ENCODE measurements around the gene SCLY.

Gene SCLY

DNA sequence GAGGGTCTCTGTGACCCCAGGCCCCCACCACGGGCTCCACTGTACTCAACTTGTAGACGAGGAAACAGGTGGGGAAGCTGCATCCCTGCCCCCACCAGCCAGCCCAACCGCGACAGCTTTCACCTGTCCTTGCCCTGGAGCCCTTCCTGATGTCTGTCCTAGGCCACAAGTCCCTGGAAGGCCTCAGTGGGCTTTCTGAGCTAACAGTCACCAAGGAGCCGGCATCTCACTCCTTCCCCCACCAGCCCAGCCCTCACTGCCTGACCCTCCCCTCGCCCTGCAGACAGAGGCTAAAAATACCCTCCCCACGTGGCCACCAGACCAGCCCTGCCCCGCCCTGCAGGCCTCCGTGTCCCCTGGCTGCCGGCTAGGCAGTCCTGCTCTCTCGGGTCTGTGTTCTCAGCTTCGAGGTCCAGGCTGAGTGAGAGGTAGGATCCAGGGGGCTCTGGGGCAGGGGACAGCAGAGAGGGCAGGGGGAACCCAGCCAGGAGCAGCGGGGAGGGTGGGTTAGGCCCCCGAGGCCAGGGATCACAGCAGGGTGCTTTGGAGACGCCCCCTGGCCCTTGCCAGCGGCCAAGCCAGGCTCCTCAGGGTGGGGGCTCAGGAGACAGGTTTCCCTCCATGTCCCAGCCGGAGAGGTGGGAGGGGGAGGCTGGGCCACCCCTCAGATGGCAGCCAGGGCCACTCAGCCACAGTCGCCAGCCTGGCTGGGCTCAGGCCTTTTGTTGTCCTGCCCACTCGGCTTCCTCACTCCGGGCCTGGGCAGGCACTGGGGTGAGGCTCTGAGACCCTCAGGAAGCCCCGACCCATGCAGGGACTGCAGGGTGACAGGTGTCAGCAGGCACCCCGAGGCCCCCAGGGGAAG, 77.8 kb downstream of the SCLY start, which contains the start of gene KLHL30:
KLHL30 (plus strand) TSS at position 338 of the 865 bp plus-strand sequence. CDS start 2,087 bp downstream, outside the sequence.
- TF ChIP-seq, protein P1, sequence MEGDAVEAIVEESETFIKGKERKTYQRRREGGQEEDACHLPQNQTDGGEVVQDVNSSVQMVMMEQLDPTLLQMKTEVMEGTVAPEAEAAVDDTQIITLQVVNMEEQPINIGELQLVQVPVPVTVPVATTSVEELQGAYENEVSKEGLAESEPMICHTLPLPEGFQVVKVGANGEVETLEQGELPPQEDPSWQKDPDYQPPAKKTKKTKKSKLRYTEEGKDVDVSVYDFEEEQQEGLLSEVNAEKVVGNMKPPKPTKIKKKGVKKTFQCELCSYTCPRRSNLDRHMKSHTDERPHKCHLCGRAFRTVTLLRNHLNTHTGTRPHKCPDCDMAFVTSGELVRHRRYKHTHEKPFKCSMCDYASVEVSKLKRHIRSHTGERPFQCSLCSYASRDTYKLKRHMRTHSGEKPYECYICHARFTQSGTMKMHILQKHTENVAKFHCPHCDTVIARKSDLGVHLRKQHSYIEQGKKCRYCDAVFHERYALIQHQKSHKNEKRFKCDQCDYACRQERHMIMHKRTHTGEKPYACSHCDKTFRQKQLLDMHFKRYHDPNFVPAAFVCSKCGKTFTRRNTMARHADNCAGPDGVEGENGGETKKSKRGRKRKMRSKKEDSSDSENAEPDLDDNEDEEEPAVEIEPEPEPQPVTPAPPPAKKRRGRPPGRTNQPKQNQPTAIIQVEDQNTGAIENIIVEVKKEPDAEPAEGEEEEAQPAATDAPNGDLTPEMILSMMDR (IDR thresholded peaks at IDR 0.05; ENCODE audit: low read depth, low read length), result no peak
- H3K4me3 ChIP-seq (ENCODE audit: low read depth, low read length), result no peak within 1 kb of the TSS
- in situ Hi-C loops (cut with HindIII; ENCODE audit: low sequenced_read_pairs), result no loop called here
- no peak for DNase-seq (ENCODE audit: low read depth, low spot score)

DNA sequence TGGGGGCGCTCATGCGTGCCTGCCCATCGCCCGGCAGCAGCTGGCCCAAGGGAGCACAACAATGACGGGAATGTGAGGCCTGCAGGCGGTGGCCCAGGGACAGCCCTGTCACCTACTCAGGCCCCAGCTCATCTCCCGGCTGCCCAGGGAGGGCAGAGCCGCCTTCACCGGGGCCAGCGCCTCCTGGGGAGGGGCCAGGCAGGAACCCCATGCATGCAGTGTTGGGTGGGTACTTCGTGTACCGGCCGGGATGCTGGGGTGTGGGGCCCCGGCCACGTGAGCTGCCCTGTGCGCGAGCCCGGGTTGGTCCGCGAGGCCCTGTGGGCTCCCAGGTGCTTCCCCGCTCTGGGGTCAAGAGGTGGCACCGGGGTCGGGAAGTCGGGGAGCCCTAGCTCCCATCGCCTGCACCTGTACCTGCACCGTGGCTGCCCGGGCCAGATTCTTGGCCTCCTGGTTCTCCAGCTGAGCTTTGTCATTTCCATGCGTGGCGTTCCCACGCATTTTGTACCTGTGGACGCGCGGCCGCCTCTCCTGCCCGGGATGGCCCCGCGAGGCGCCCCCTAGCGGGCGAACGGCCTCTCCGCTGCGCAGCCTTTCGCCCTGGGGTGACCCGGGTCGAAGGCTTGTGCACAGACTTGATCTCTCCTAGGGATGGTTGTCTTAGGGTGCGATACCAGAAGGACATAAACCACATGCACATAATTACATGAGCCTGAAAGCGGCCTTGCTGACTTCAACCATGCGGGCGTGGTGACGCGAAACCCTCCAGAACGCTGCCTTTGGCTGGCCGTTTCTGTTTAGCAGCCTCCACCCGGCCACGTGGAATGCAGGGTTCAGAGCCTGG, 78.6 kb downstream of the SCLY start:
- H3K4me3 ChIP-seq (ENCODE audit: low read depth, low read length), result no peak overlapping the region
- in situ Hi-C loops (cut with HindIII; ENCODE audit: low sequenced_read_pairs), result no loop called here
- TF ChIP-seq, protein P1 (IDR thresholded peaks at IDR 0.05; ENCODE audit: low read depth, low read length), result peak; percentile 59
- no peak for DNase-seq (ENCODE audit: low read depth, low spot score)

DNA sequence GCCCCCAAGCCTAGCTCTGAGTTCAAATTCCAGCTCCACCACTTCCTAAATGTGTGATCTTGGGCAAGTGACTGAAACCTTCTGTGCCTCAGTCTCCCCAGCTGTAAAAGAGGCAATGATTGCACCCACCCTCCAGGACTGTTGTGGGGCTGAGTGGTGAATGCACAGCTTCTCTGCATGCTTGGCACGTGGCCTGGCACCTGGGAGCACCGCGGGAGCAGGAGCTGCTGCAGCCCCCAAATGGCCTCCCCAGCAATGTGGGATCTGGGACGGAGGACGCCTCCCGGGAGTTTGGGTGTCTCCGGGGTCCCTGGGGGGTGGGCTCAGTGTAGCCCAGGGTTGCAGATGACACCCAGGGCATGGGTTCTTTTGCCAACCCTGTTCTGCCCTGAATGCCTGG, 79.2 kb downstream of the SCLY start:
- TF ChIP-seq, protein P1 (IDR thresholded peaks at IDR 0.05; ENCODE audit: low read depth, low read length), result no peak
- in situ Hi-C loops (cut with HindIII; ENCODE audit: low sequenced_read_pairs), result no loop called here
- no peak for DNase-seq (ENCODE audit: low read depth, low spot score)

DNA sequence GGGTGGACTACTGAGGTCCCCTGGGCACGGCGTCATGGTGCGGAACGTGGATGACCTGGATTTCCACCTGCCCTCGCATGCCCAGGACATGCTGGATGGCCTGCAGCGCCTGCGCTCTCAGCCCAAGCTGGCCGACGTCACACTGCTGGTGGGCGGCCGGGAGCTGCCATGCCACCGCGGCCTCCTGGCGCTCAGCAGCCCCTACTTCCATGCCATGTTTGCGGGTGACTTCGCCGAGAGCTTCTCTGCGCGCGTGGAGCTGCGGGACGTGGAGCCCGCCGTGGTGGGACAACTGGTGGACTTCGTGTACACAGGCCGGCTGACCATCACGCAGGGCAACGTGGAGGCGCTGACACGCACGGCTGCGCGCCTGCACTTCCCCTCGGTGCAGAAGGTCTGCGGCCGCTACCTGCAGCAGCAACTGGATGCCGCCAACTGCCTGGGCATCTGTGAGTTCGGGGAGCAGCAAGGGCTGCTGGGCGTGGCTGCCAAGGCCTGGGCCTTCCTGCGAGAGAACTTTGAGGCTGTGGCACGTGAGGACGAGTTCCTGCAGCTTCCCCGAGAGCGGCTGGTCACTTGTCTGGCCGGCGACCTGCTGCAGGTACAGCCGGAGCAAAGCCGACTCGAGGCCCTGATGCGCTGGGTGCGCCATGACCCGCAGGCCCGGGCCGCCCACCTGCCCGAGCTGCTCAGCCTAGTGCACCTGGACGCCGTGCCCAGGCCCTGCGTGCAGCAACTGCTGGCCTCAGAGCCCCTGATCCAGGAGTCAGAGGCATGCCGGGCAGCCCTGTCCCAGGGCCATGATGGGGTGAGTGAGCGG, 80.1 kb downstream of the SCLY start:
- TF ChIP-seq, protein P1 (IDR thresholded peaks at IDR 0.05; ENCODE audit: low read depth, low read length), result no peak
- in situ Hi-C loops (cut with HindIII; ENCODE audit: low sequenced_read_pairs), result no loop called here
- no peak overlapping the region for H3K4me3 ChIP-seq (ENCODE audit: low read depth, low read length)
- no peak for DNase-seq (ENCODE audit: low read depth, low spot score)

More for the DNA sequence above, 79.2 kb downstream of the SCLY start:
- no peak overlapping the region for H3K4me3 ChIP-seq (ENCODE audit: low read depth, low read length)

DNA sequence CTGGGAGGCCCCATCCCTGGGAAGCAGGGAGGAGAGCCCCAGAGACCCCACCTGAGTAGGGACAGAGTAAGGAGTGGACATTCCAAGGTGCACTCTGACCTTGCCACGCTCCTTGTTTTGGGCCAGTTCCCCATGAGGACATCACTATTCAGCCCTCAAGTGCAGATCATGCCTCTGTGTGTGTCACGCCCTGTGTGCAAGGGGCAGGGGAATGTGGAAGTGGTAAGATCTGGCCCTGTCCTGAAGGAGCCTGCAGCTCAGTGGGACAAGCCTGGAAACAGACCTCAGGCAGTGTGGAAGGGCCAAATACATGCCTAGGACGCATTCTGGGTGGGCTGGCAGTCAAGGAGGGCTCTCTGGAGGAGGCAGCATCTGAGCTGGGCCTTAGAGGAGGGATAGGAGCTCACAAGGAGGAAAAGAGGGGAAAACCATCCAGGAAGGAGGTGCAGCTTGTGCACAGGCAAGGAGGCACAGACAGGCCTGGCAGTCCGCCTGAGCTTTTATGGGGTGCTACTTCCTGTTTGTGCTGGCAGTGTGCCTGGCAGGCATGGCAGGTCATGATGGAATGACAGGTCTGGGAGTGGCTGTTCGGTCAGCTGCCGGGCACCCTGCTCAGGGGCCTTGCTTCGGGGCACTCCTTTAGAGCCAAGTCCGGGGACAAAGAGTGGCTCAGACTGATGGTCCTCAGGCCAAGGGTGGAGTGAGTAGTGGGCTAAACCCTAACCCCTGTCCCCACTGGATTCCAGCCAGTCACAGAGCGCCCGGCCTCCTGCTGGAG, 80.9 kb downstream of the SCLY start:
- in situ Hi-C loops (cut with HindIII; ENCODE audit: low sequenced_read_pairs), result no loop called here
- no peak overlapping the region for H3K4me3 ChIP-seq (ENCODE audit: low read depth, low read length)
- TF ChIP-seq, protein P1 (IDR thresholded peaks at IDR 0.05; ENCODE audit: low read depth, low read length), result no peak
- DNase-seq (ENCODE audit: low read depth, low spot score), result no peak

Measured in astrocyte of the spinal cord (primary cell).